Stimulated activated CD4-positive, alpha-beta T cell treated with anti-CD3 and anti-CD28 coated beads, Interleukin-2, amount 100 ng/mL, for 48 hours (primary cell): ENCODE results near the gene CHIT1.

ENCODE experiments used
- DNase-seq, 2 donors: peaks; one replicate each; pipeline ENCODE4 v3.0.0-alpha.2; 2020

Gene CHIT1

GRCh38 chr1:203216274-203217138, 13.0 kb downstream of the CHIT1 start:
- DNase-seq = peak; percentile 53 to 57

GRCh38 chr1:203215573-203215972, 13.9 kb downstream of the CHIT1 start:
- DNase-seq = no peak

GRCh38 chr1:203214871-203215270, 14.6 kb downstream of the CHIT1 start:
- no peak for DNase-seq

- no peak for DNase-seq
Measured at GRCh38 chr1:203213126-203213525, 16.3 kb downstream of the CHIT1 start.

GRCh38 chr1:203211812-203212211, 17.7 kb downstream of the CHIT1 start:
- DNase-seq = no peak

- no peak for DNase-seq
Measured at GRCh38 chr1:203210988-203211387, 18.5 kb downstream of the CHIT1 start.

GRCh38 chr1:203210350-203210749, 19.1 kb downstream of the CHIT1 start:
- no peak for DNase-seq

GRCh38 chr1:203208181-203208580, 21.3 kb downstream of the CHIT1 start:
- no peak for DNase-seq

DNA sequence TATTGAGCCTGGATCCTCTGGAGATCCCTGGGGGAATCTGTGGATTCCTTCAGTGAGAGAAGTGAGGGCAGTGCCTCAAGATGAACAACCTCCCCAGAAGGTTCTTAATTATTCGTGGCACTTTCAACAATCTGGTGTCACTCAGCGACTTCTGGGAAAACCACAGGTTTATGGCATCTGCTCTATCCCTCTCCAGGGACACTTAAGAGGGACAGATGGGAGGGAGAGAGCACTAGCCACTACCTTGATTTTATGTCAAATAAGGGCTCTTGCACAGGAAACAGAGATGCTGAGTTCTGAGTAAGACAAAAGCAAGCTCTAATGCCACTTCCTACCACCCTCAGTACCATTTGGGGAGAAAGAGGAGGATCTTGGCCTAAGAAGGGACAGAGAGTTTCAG, 21.7 kb downstream of the CHIT1 start:
- no peak for DNase-seq

DNA sequence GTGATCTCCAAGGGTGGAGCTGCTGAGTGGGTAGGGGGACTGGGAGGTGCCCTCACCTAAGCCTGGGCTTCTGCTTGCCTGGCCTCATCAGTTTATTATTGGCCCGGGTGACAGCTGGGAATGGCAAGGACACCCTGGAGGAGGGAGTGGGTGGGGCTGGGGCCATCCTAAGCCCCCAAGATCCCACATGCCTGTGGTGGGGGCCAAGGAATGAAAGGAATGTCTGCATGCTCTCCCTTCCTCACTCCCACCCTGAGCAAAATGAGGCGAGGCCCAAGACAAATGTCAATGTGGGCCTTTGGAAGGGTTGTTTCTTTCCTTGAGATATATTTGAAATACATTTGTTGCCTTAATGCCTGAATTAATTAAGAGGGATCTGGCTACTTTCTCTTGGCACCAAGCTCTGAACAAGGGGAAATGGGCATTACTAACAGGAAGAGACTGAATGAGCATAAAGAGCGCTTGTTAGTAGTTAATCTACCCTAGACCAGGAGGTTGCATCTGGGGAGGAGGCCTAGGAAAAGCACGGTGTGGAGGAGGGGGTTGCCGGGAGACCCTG, 23.3 kb downstream of the CHIT1 start:
- no peak for DNase-seq

DNA sequence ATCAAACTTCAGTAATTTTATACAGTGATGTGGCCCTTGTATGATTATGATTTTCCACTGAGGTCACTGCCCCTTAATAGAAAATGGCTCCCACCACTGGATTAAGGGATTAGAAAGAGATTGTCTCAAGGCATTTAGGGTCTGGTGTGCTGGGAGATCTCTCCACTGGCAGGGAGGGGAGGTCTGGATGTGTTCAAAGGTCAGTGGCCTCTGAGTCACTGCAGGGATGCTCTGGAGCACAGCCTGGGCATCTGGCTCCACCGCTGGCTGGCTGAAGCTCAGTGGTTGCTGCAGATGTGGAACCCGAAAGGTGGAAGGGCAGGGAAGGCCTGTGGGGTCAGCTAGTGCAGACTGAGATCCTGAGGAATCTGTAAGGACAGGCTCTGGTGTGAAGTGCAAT, 24.7 kb downstream of the CHIT1 start:
- DNase-seq = no peak

DNA sequence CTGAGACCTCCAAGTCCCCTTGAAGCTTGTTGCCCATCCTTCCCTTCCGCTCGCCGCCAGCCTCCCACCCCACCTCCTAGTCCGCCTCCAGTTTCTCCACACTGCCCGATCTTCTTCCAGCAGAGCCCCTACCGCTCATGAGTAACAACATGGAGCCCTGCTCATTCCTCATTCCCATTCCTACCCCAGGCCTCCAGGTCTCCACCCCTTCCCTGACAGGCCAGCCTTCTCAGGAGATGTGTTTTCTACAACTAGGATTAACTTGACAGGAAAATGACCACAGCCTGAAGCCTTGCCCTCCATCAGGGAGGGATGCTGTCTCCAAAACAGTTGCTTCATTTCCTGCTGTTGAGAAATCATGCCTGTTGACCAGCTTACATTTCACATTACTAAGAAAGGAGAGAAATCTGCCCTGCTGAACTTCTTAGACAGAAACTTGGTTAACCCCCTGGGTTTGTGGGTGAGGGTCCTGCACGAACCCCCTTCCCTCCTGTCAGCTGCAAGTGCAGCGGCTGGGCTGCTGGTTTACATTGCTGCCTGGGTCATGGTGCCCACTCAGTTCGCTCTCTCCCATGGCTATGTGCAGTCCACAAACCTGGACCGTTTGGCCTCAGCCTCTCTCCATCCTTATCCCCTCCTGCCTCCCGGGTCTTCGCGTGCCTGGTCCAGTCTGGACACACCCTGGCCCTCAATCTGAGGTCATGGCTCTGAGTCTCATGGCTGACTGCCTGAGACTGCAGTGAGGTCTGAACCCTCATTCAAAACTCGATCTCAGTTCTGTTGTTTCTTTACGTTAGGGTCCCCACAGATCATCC, 26.8 kb downstream of the CHIT1 start:
- DNase-seq = no peak

DNA sequence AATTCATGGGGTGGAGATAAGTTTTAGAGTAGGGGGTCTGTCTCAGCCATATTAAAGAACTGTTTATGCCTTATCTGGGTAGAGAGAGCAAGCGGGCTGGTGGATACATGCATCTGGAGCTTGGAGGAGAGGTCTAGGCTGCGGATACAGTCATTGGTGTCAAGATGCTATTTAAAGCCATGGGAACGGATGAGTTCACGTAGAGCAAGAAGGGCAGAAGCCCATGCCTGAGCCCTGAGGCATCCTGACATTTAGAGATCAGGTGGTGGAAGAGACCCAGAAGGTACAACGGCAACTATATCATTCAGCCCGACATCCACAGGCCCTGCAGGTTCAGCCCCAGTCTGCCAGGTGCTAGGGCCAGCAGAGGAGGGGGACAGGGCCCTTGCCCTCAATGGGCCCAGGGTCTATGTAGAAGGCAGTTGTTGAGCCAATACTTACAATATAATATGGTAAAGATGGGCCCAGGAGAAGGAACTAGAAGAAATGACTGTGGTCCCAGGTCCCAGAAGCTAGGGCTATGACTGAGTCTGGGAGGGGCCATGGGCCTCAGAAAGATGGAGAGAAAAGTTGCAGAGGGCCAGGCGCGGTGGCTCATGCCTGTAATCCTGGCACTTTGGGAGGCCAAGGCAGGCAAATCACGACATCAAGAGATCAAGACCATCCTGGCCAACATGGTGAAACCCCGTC, 27.8 kb downstream of the CHIT1 start:
- no peak for DNase-seq

DNA sequence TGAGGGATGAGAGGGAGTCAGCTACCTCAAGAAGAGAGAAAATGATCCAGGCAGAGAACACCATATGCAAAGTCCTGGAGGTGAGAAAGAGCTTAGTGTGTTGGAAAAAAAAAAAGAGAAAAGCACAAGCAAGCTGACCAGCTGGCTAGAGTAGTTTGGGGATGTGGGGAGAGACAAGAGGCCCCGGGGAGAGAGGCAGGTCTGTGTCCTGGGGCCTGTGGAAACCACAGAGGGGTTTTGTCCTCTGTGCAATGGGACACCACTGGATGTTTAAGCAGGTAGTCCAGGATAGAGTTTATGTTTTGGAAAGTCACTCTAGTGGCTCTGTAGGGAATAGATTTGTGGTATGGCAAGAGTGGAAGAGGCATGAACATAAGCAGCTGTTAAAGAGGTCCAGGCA, 28.6 kb downstream of the CHIT1 start:
- no peak for DNase-seq

DNA sequence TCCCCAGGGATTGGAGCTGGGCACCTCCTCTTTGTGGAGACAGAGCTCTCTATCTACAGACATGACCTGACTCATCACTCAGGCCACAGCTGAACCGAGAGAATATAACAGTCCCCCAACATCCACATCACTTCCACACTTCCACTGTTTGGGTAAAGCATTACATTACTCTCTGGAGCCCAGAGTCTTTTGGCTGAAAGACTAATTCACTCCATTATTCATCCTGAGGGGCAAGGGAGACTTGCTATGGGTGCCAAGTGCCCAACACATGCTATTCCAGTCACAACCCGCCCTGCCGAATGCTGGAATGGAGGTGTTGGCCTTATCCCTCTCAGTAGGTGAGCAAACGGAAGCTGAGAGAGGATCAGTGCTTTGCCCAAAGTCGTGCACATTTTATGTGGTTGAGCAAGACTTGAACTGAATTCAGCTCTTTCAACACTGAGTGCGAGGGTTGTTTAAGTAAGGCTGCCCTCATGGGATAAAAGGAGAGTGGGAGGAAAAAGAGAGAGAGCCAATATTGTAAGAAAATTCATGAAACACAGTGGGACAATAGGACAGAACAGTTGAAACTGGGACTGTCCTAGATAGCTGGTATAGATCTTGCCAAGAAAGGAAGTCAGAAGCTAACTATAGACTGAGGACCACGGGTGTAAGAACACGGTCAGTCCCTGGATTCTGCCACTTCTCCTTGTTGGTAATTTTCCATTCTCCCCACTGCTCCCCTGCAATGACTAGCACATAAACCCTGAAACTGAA, 29.5 kb downstream of the CHIT1 start:
- DNase-seq = no peak

GRCh38 chr1:203199481-203199815, 30.0 kb downstream of the CHIT1 start:
- DNase-seq = no peak

GRCh38 chr1:203199002-203199401, 30.5 kb downstream of the CHIT1 start:
- DNase-seq = no peak

GRCh38 chr1:203197625-203198024, 31.8 kb downstream of the CHIT1 start:
- DNase-seq = no peak

DNA sequence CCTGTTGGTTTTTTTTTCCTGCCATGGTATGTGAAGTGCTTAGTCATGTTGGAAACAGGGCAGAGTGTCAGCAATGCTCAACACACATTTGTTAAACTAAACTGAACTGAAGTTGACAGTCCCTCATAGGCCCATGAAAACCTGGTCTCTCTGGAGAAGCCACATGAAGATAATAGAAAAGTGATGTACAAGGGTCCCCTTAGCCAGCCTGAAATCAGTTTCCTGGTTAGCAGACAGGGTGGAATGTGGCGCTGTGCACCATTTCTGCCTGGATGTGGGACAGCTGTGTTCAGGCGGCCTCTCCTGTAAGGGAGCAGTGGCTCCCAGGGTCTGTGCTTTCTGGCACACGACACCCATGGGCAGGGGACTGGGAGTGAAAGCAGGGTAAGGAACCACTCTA, 33.1 kb downstream of the CHIT1 start:
- DNase-seq = no peak

- no peak for DNase-seq
Measured at GRCh38 chr1:203190949-203191348, 38.5 kb downstream of the CHIT1 start.

- DNase-seq = no peak
Measured at GRCh38 chr1:203189951-203190352, 39.5 kb downstream of the CHIT1 start.

GRCh38 chr1:203188686-203189232, 40.7 kb downstream of the CHIT1 start:
- no peak for DNase-seq
